HEK293 (cell line): ENCODE data around the gene DHRS3.

Source experiments
- BCL11A ChIP-seq: fragments of 450-650 bp; formaldehyde crosslinking; IDR thresholded peaks from 2 replicates; pipeline ENCODE4 v1.5.1; 2016; ENCODE audit warnings: low read depth, missing biosample characterization, missing genetic modification characterization
- GFI1B ChIP-seq: fragments of 450-650 bp; formaldehyde crosslinking; IDR thresholded peaks from 2 replicates; pipeline ENCODE4 v1.5.1; 2016; ENCODE audit warnings: missing biosample characterization, missing genetic modification characterization
- KLF8 ChIP-seq: fragments of 450-650 bp; formaldehyde crosslinking; IDR thresholded peaks from 2 replicates; pipeline ENCODE4 v1.5.1; 2016; ENCODE audit warnings: missing biosample characterization, missing genetic modification characterization
- KLF9 ChIP-seq: fragments of 450-650 bp; formaldehyde crosslinking; IDR thresholded peaks from 2 replicates; pipeline ENCODE4 v1.5.1; 2016; ENCODE audit warnings: missing biosample characterization, missing genetic modification characterization, low read depth
- OSR2 ChIP-seq: fragments of 450-650 bp; formaldehyde crosslinking; IDR thresholded peaks from 2 replicates; pipeline ENCODE4 v1.5.1; 2016; ENCODE audit warnings: missing biosample characterization, missing genetic modification characterization
- REPIN1 ChIP-seq: fragments of 450-650 bp; formaldehyde crosslinking; IDR thresholded peaks from 2 replicates; pipeline ENCODE4 v1.5.1; 2017; ENCODE audit warnings: missing biosample characterization, missing genetic modification characterization, low read depth
- SALL2 ChIP-seq: fragments of 450-650 bp; formaldehyde crosslinking; IDR thresholded peaks from 2 replicates; pipeline ENCODE4 v1.5.0; 2017; ENCODE audit warnings: missing biosample characterization, mild to moderate bottlenecking, missing genetic modification characterization, borderline replicate concordance
- SP2 ChIP-seq: fragments of 450-650 bp; formaldehyde crosslinking; IDR thresholded peaks from 2 replicates; pipeline ENCODE4 v1.5.1; 2016; ENCODE audit warnings: missing biosample characterization, missing genetic modification characterization
- SP3 ChIP-seq: fragments of 450-650 bp; formaldehyde crosslinking; IDR thresholded peaks from 2 replicates; pipeline ENCODE4 v1.5.1; 2016; ENCODE audit warnings: missing biosample characterization, missing genetic modification characterization
- ZBTB17 ChIP-seq: fragments of 450-650 bp; formaldehyde crosslinking; IDR thresholded peaks from 2 replicates; pipeline ENCODE4 v1.5.1; 2016; ENCODE audit warnings: missing biosample characterization, missing genetic modification characterization
- ZBTB20 ChIP-seq: fragments of 450-650 bp; formaldehyde crosslinking; IDR thresholded peaks from 2 replicates; pipeline ENCODE4 v1.5.1; 2016; ENCODE audit warnings: missing biosample characterization, missing genetic modification characterization
- ZFHX2 ChIP-seq: fragments of 450-650 bp; formaldehyde crosslinking; conservative IDR thresholded peaks from 2 replicates; pipeline ENCODE4 v1.5.1; 2016; ENCODE audit warnings: missing biosample characterization, missing genetic modification characterization
- ZNF121 ChIP-seq: fragments of 450-650 bp; formaldehyde crosslinking; IDR thresholded peaks from 2 replicates; pipeline ENCODE4 v1.5.1; 2016; ENCODE audit warnings: missing biosample characterization, missing genetic modification characterization
- ZNF138 ChIP-seq: fragments of 450-650 bp; formaldehyde crosslinking; IDR thresholded peaks from 2 replicates; pipeline ENCODE4 v1.5.1; 2016; ENCODE audit warnings: missing biosample characterization, missing genetic modification characterization, borderline replicate concordance
- ZNF202 ChIP-seq: fragments of 450-650 bp; formaldehyde crosslinking; IDR thresholded peaks from 2 replicates; pipeline ENCODE4 v1.5.1; 2016; ENCODE audit warnings: missing biosample characterization, missing genetic modification characterization, borderline replicate concordance
- ZNF404 ChIP-seq: fragments of 450-650 bp; formaldehyde crosslinking; IDR thresholded peaks from 2 replicates; pipeline ENCODE4 v1.5.1; 2017; ENCODE audit warnings: missing biosample characterization, missing genetic modification characterization
- ZNF426 ChIP-seq: fragments of 450-650 bp; formaldehyde crosslinking; IDR thresholded peaks from 2 replicates; pipeline ENCODE4 v1.5.1; 2017; ENCODE audit warnings: missing biosample characterization, missing genetic modification characterization, mild to moderate bottlenecking, inconsistent platforms, moderate library complexity
- ZNF521 ChIP-seq: fragments of 450-650 bp; formaldehyde crosslinking; IDR thresholded peaks from 2 replicates; pipeline ENCODE4 v1.5.1; 2017; ENCODE audit warnings: missing biosample characterization, mild to moderate bottlenecking, missing genetic modification characterization
- ZNF623 ChIP-seq: fragments of 450-650 bp; formaldehyde crosslinking; IDR thresholded peaks from 2 replicates; pipeline ENCODE4 v1.5.1; 2016; ENCODE audit warnings: missing biosample characterization, missing genetic modification characterization
- ZNF660 ChIP-seq: fragments of 450-650 bp; IDR thresholded peaks from 2 replicates; pipeline ENCODE4 v1.5.1; 2018; ENCODE audit warnings: missing biosample characterization, mild to moderate bottlenecking, missing genetic modification characterization
- ZNF670 ChIP-seq: fragments of 450-650 bp; formaldehyde crosslinking; IDR thresholded peaks from 2 replicates; pipeline ENCODE4 v1.5.1; 2016; ENCODE audit warnings: missing biosample characterization, missing genetic modification characterization, low read depth
- ZNF701 ChIP-seq: fragments of 450-650 bp; formaldehyde crosslinking; IDR thresholded peaks from 2 replicates; pipeline ENCODE4 v1.5.1; 2016; ENCODE audit warnings: missing biosample characterization, missing genetic modification characterization
- ZNF843 ChIP-seq: fragments of 450-650 bp; formaldehyde crosslinking; IDR thresholded peaks from 2 replicates; pipeline ENCODE4 v1.5.1; 2016; ENCODE audit warnings: missing biosample characterization, missing genetic modification characterization
- ZXDB ChIP-seq: fragments of 450-650 bp; formaldehyde crosslinking; IDR thresholded peaks from 2 replicates; pipeline ENCODE4 v1.5.1; 2016; ENCODE audit warnings: missing biosample characterization, missing genetic modification characterization
- TF ChIP-seq, protein P1 (sequence below): fragments of 450-650 bp; formaldehyde crosslinking; IDR thresholded peaks from 2 replicates; pipeline ENCODE4 v1.5.1; 2016; ENCODE audit warnings: missing biosample characterization, missing genetic modification characterization
- TF ChIP-seq, protein P2 (sequence below): fragments of 450-650 bp; formaldehyde crosslinking; IDR thresholded peaks from 2 replicates; pipeline ENCODE4 v1.5.1; 2017; ENCODE audit warnings: missing biosample characterization, missing genetic modification characterization
- TF ChIP-seq, protein P3 (sequence below): fragments of 450-650 bp; formaldehyde crosslinking; IDR thresholded peaks from 2 replicates; pipeline ENCODE4 v1.5.1; 2016; ENCODE audit warnings: missing biosample characterization, missing genetic modification characterization
- TF ChIP-seq, protein P4 (sequence below): fragments of 450-650 bp; formaldehyde crosslinking; IDR thresholded peaks from 2 replicates; pipeline ENCODE4 v1.5.1; 2017; ENCODE audit warnings: missing biosample characterization, missing genetic modification characterization
- TF ChIP-seq, protein P5 (sequence below): fragments of 450-650 bp; formaldehyde crosslinking; IDR thresholded peaks from 2 replicates; pipeline ENCODE4 v1.5.1; 2017; ENCODE audit warnings: missing biosample characterization, missing genetic modification characterization
- TF ChIP-seq, protein P6 (sequence below): fragments of 450-650 bp; formaldehyde crosslinking; IDR thresholded peaks from 2 replicates; pipeline ENCODE4 v1.5.1; 2016; ENCODE audit warnings: missing biosample characterization, missing genetic modification characterization

Gene DHRS3

DNA sequence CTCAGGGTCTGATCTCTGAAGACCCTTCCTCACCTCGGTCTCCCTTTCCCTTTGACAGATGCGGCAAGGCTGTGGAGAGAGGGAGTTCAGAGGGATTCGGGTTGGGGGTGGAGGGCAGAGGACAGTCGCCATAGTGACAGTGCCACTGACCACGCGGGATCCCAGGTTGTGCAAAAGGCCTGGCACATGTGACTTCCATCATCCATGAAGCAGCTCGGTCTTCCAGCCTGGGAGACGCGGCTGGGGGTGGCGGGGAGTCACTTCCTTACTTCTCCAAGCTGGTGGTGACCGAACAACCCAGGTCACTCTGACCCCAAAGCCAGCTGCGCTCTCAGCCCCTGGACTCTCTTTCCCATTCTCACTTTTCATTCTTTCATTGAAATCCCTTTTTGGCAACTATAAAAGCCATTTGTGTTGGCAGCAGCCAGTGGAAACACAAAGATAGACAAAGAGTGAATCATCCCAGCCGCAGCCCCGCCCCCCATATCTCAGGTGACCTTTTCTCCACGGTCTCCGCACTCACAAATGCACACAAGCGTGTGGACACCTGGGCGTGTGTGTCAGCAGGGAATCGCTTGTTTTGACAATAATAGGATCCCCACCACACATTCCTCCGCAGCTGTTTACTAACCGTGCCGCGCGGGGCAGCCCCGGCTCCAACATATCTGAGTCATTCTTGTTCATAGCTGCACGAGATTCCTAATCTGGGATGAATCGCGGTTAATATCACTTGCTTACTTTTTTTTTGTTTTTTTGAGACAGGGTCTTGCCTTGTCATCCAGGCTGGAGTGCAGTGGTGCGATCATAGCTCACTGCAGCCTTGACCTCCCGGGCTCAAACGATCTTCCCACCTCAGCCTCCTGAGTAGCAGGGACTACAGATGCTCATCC, 68.3 kb downstream of the DHRS3 start (continued):
- TF ChIP-seq ZNF202 (no peak), ZFHX2 (tag by site-specific recombination) (0 out of 2 replicates have a peak, but pooled peaks have one; percentile 7), ZNF121 (no peak), ZNF670 (no peak), ZBTB17 (tag by site-specific recombination) (0 out of 2 replicates have a peak, but pooled peaks have one; percentile 21), ZNF138 (no peak), GFI1B (tag by site-specific recombination) (no peak), SP2 (tag by site-specific recombination) (no peak), KLF8 (tag by site-specific recombination) (peak; percentile 89), ZXDB (tag by site-specific recombination) (peak; percentile 58), SALL2 (tag by site-specific recombination) (no peak), ZNF426 (tag by site-specific recombination) (no peak), ZNF404 (tag by site-specific recombination) (no peak), ZNF623 (tag by site-specific recombination) (0 out of 2 replicates have a peak, but pooled peaks have one; percentile 22), SP3 (tag by site-specific recombination) (peak; percentile 39; the same call in 1 of the 2 replicates), BCL11A (0 out of 2 replicates have a peak, but pooled peaks have one; percentile 7), KLF9 (peak; percentile 56; the same call in 1 of the 2 replicates), OSR2 (0 out of 2 replicates have a peak, but pooled peaks have one; percentile 37), ZNF521 (tag by site-specific recombination) (no peak), ZNF701 (tag by site-specific recombination) (no peak), ZNF843 (peak; percentile 58; the same call in 1 of the 2 replicates), REPIN1 (tag by site-specific recombination) (no peak), ZBTB20 (tag by site-specific recombination) (peak; percentile 36; the same call in 1 of the 2 replicates), ZNF660 (tag by site-specific recombination) (no peak)
- TF ChIP-seq, protein P1, sequence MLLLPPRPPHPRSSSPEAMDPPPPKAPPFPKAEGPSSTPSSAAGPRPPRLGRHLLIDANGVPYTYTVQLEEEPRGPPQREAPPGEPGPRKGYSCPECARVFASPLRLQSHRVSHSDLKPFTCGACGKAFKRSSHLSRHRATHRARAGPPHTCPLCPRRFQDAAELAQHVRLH: no peak
- TF ChIP-seq, protein P2, sequence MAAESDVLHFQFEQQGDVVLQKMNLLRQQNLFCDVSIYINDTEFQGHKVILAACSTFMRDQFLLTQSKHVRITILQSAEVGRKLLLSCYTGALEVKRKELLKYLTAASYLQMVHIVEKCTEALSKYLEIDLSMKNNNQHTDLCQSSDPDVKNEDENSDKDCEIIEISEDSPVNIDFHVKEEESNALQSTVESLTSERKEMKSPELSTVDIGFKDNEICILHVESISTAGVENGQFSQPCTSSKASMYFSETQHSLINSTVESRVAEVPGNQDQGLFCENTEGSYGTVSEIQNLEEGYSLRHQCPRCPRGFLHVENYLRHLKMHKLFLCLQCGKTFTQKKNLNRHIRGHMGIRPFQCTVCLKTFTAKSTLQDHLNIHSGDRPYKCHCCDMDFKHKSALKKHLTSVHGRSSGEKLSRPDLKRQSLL: 0 out of 2 replicates have a peak, but pooled peaks have one; percentile 55
- TF ChIP-seq, protein P3, sequence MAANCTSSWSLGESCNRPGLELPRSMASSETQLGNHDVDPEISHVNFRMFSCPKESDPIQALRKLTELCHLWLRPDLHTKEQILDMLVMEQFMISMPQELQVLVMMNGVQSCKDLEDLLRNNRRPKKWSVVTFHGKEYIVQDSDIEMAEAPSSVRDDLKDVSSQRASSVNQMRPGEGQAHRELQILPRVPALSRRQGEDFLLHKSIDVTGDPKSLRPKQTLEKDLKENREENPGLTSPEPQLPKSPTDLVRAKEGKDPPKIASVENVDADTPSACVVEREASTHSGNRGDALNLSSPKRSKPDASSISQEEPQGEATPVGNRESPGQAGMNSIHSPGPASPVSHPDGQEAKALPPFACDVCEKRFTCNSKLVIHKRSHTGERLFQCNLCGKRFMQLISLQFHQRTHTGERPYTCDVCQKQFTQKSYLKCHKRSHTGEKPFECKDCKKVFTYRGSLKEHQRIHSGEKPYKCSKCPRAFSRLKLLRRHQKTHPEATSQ (tag by site-specific recombination): no peak
- TF ChIP-seq, protein P4, sequence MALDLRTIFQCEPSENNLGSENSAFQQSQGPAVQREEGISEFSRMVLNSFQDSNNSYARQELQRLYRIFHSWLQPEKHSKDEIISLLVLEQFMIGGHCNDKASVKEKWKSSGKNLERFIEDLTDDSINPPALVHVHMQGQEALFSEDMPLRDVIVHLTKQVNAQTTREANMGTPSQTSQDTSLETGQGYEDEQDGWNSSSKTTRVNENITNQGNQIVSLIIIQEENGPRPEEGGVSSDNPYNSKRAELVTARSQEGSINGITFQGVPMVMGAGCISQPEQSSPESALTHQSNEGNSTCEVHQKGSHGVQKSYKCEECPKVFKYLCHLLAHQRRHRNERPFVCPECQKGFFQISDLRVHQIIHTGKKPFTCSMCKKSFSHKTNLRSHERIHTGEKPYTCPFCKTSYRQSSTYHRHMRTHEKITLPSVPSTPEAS: no peak
- TF ChIP-seq, protein P5, sequence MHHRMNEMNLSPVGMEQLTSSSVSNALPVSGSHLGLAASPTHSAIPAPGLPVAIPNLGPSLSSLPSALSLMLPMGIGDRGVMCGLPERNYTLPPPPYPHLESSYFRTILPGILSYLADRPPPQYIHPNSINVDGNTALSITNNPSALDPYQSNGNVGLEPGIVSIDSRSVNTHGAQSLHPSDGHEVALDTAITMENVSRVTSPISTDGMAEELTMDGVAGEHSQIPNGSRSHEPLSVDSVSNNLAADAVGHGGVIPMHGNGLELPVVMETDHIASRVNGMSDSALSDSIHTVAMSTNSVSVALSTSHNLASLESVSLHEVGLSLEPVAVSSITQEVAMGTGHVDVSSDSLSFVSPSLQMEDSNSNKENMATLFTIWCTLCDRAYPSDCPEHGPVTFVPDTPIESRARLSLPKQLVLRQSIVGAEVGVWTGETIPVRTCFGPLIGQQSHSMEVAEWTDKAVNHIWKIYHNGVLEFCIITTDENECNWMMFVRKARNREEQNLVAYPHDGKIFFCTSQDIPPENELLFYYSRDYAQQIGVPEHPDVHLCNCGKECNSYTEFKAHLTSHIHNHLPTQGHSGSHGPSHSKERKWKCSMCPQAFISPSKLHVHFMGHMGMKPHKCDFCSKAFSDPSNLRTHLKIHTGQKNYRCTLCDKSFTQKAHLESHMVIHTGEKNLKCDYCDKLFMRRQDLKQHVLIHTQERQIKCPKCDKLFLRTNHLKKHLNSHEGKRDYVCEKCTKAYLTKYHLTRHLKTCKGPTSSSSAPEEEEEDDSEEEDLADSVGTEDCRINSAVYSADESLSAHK (tag by site-specific recombination): no peak
- TF ChIP-seq, protein P6, sequence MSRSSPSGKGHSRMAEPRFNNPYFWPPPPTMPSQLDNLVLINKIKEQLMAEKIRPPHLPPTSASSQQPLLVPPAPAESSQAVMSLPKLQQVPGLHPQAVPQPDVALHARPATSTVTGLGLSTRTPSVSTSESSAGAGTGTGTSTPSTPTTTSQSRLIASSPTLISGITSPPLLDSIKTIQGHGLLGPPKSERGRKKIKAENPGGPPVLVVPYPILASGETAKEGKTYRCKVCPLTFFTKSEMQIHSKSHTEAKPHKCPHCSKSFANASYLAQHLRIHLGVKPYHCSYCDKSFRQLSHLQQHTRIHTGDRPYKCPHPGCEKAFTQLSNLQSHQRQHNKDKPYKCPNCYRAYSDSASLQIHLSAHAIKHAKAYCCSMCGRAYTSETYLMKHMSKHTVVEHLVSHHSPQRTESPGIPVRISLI: peak; percentile 91
